Vagina (tissue), 2 donors: ENCODE results near the gene KDM4E. TPM values are rescaled to one million over a fixed set of nuclear protein-coding genes. Genes with fewer than 3 reads are reported as not detected.
"Not testable (repeated sequence)": the region's sequence is repeated elsewhere in the genome, so short reads cannot be mapped to it uniquely, and the experiment has no call there.

Source experiments
- DNase-seq, 2 donors: peaks; one replicate each; pipeline ENCODE4 v3.0.0-alpha.2; 2017; ENCODE audit errors: extremely low spot score in 2 of 2
- H3K27ac ChIP-seq: fragments of 200-600 bp; sonication (generic); one replicate; pipeline ENCODE4 v1.5.1; 2019
- H3K27me3 ChIP-seq: fragments of 200-600 bp; sonication (generic); one replicate; pipeline ENCODE4 v1.5.1; 2019
- H3K36me3 ChIP-seq, 2 donors: fragments of 200-600 bp; sonication (generic); one replicate each; pipeline ENCODE4 v1.5.1; 2017 to 2019
- H3K4me1 ChIP-seq: fragments of 200-600 bp; sonication (generic); one replicate; pipeline ENCODE4 v1.5.1; 2019
- H3K4me3 ChIP-seq, 2 donors: fragments of 200-600 bp; sonication (generic); 1 replicate in 1 of 2; 2 replicates in 1 of 2; pipeline ENCODE4 v1.5.1; 2016 to 2019
- H3K9me3 ChIP-seq: fragments of 200-600 bp; sonication (generic); one replicate; pipeline ENCODE4 v1.5.1; 2019
- POLR2A ChIP-seq, 2 donors: fragments of 450-650 bp; IDR thresholded peaks; one replicate each; pipeline ENCODE4 v1.6.1; 2017; ENCODE audit warnings: antibody characterized with exemption in 2 of 2, mild to moderate bottlenecking in 2 of 2, moderate library complexity in 2 of 2
- POLR2AphosphoS5 ChIP-seq, 2 donors: sonication (generic); formaldehyde crosslinking; IDR thresholded peaks; one replicate each; pipeline ENCODE4 v1.9.0; 2017; ENCODE audit warnings: antibody characterized with exemption in 2 of 2, mild to moderate bottlenecking in 2 of 2, low read depth in 1 of 2; ENCODE audit not compliant: insufficient read depth in 1 of 2
- intact Hi-C: fragments of 100-400 bp; cut with DNase I; formaldehyde crosslinking; loops from one replicate; pipeline ENCODE4 v1.15.1; 2023
- total RNA-seq: library from RNA; depleted of rRNA; stranded (reverse); fragments of >200 nt; gene quantifications from one replicate; pipeline ENCODE4 v1.2.3, GENCODE V29; 2016
- TF ChIP-seq, protein P1 (sequence below), 3 experiments: fragments of 450-650 bp in 2 of 3; fragments of 200-600 bp in 1 of 3; sonication (generic) in 1 of 3; IDR thresholded peaks; one replicate each; pipeline ENCODE4 v1.5.1; 2017 to 2019; ENCODE audit warnings: antibody characterized with exemption in 3 of 3, mild to moderate bottlenecking in 2 of 3, moderate library complexity in 2 of 3

KDM4E gene
- total RNA-seq, 1 donor from 2014 or later = not detected

GRCh38 chr11:95014184-95014821 is 10.8 kb upstream of the KDM4E start:
- H3K27ac ChIP-seq = no peak overlapping the region
- intact Hi-C loops = no loop called here
- TF ChIP-seq POLR2A (IDR thresholded peaks at IDR 0.05) (no peak), POLR2AphosphoS5 (IDR thresholded peaks at IDR 0.05; ENCODE audit: insufficient read depth in 1 of 2, low read depth in 1 of 2) (no peak)
- TF ChIP-seq, protein P1, sequence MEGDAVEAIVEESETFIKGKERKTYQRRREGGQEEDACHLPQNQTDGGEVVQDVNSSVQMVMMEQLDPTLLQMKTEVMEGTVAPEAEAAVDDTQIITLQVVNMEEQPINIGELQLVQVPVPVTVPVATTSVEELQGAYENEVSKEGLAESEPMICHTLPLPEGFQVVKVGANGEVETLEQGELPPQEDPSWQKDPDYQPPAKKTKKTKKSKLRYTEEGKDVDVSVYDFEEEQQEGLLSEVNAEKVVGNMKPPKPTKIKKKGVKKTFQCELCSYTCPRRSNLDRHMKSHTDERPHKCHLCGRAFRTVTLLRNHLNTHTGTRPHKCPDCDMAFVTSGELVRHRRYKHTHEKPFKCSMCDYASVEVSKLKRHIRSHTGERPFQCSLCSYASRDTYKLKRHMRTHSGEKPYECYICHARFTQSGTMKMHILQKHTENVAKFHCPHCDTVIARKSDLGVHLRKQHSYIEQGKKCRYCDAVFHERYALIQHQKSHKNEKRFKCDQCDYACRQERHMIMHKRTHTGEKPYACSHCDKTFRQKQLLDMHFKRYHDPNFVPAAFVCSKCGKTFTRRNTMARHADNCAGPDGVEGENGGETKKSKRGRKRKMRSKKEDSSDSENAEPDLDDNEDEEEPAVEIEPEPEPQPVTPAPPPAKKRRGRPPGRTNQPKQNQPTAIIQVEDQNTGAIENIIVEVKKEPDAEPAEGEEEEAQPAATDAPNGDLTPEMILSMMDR (IDR thresholded peaks at IDR 0.05) = no peak

GRCh38 chr11:95016139-95016538 is 8.9 kb upstream of the KDM4E start:
- intact Hi-C loops = no loop called here
- no peak for TF ChIP-seq POLR2A (IDR thresholded peaks at IDR 0.05)
- TF ChIP-seq POLR2AphosphoS5 (IDR thresholded peaks at IDR 0.05; ENCODE audit: insufficient read depth in 1 of 2, low read depth in 1 of 2) = no peak
- TF ChIP-seq, protein P1 (IDR thresholded peaks at IDR 0.05) = no peak

More at GRCh38 chr11:95014184-95014821, 10.8 kb upstream of the KDM4E start:
- H3K4me1 ChIP-seq = no peaks in the 10 kb centered on the region
- H3K36me3 ChIP-seq = no peaks in the 10 kb centered on the region
- H3K27me3 ChIP-seq = no peaks in the 10 kb centered on the region
- H3K9me3 ChIP-seq = no peaks in the 10 kb centered on the region
- no peak for DNase-seq
- H3K4me3 ChIP-seq = no peak overlapping the region

DNA sequence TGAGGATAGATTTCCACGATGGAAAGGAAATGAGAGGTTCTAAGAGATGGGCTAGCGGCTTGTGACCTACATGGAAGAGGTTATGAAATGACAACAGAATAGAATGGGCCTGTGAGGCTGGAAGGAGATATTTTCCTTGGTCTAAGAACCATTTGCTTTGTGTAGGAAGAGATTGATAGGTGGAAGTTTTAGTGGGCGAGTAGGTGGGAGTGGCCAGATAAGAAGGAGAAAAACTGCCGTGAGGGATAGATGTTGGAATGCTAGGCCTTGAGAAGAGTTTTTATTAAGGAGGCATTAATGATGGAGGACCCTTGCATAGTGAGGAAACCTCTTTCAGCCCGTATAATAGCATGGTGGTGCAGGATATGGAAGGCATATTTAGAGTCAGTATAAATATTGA is 3.6 kb upstream of the KDM4E start:
- H3K27ac ChIP-seq, intact Hi-C loops, H3K9me3 ChIP-seq, H3K36me3 ChIP-seq, H3K4me3 ChIP-seq, H3K4me1 ChIP-seq, H3K27me3 ChIP-seq, DNase-seq: not testable (repeated sequence)

More at GRCh38 chr11:95016139-95016538, 8.9 kb upstream of the KDM4E start:
- H3K4me1 ChIP-seq = no peaks in the 10 kb centered on the region
- H3K27me3 ChIP-seq = no peaks in the 10 kb centered on the region
- no peak overlapping the region for H3K4me3 ChIP-seq
- no peaks in the 10 kb centered on the region for H3K36me3 ChIP-seq
- H3K27ac ChIP-seq = no peak overlapping the region
- H3K9me3 ChIP-seq = no peaks in the 10 kb centered on the region
- no peak for DNase-seq

- DNase-seq, H3K4me3 ChIP-seq, H3K9me3 ChIP-seq, H3K27ac ChIP-seq, intact Hi-C loops, H3K27me3 ChIP-seq, H3K36me3 ChIP-seq, H3K4me1 ChIP-seq: not testable (repeated sequence)
Observed at GRCh38 chr11:95025594-95025993, 536 bp downstream of the KDM4E start.

DNA sequence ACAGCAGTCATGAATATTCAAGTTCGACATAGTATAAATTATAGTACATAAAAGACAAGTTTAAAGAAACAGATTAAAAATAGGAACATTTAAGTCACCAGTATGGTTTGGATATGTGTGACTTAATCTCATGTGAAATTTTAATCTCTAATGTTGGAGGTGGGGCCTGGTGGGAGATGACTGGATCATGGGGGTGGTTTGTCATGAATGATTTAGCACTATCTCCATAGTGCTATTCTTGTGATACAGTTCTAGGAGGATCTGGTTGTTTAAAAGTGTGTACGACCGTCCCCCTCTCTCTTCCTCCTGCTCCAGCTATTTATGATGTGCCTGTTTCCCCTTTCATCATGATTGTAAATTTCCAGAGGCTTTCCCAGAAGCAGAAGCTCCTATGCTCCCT is 3.3 kb downstream of the KDM4E start:
- Histone ChIP-seq H3K27me3 (no peaks in the 10 kb centered on the region), H3K4me1 (no peaks in the 10 kb centered on the region), H3K4me3 (no peak overlapping the region), H3K36me3 (no peaks in the 10 kb centered on the region), H3K27ac (no peak overlapping the region), H3K9me3 (no peaks in the 10 kb centered on the region)
- TF ChIP-seq POLR2A (IDR thresholded peaks at IDR 0.05) (no peak), POLR2AphosphoS5 (IDR thresholded peaks at IDR 0.05; ENCODE audit: insufficient read depth in 1 of 2, low read depth in 1 of 2) (no peak)
- TF ChIP-seq, protein P1 (IDR thresholded peaks at IDR 0.05) = no peak
- no peak for DNase-seq
- intact Hi-C loops = no loop called here

GRCh38 chr11:95033051-95033450 is 8.0 kb downstream of the KDM4E start:
- H3K27me3 ChIP-seq = no peaks in the 10 kb centered on the region
- H3K4me3 ChIP-seq = no peak overlapping the region
- intact Hi-C loops = no loop called here
- H3K9me3 ChIP-seq = no peaks in the 10 kb centered on the region
- no peak for TF ChIP-seq POLR2AphosphoS5 (IDR thresholded peaks at IDR 0.05; ENCODE audit: insufficient read depth in 1 of 2, low read depth in 1 of 2)
- TF ChIP-seq POLR2A (IDR thresholded peaks at IDR 0.05) = no peak
- TF ChIP-seq, protein P1 (IDR thresholded peaks at IDR 0.05) = no peak
- no peaks in the 10 kb centered on the region for H3K4me1 ChIP-seq
- no peak overlapping the region for H3K27ac ChIP-seq
- no peaks in the 10 kb centered on the region for H3K36me3 ChIP-seq
- DNase-seq = no peak
